GM20000 (cell line): ENCODE results near the gene RNF20.

ENCODE experiments used
- DNase-seq: peaks from one replicate; pipeline ENCODE4 v3.0.0; 2012; ENCODE audit warnings: low spot score
- CTCF ChIP-seq: IDR thresholded peaks from 2 replicates; pipeline ENCODE4 v1.5.1; 2012; ENCODE audit warnings: mild to moderate bottlenecking, control low read depth; ENCODE audit errors: extremely low read depth, missing control alignments

Gene RNF20

DNA sequence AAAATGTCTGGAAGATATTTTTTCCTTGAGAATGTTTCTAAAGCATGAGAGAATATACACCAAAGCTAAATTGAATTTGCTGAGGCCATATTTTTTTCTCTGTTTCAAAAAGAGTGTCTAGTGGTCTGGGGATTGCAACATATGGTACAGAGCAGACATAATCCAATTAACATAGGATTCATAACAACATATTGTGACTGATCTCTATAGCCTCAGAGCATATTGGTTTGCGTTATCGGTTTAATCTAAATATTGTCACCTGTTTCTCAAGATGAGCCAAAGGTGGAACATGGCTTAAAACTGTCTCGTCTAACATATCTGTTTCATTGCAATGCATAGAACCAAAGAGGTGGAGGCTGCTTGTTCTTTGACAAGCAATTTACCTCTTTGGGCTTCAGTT, 57.2 kb downstream of the RNF20 start:
- no peak for DNase-seq

GRCh38 chr9:101591787-101592446, 58.3 kb downstream of the RNF20 start:
- DNase-seq, result no peak
- TF ChIP-seq CTCF, result no peak

More for the DNA sequence above, 57.2 kb downstream of the RNF20 start:
- TF ChIP-seq CTCF, result no peak

DNA sequence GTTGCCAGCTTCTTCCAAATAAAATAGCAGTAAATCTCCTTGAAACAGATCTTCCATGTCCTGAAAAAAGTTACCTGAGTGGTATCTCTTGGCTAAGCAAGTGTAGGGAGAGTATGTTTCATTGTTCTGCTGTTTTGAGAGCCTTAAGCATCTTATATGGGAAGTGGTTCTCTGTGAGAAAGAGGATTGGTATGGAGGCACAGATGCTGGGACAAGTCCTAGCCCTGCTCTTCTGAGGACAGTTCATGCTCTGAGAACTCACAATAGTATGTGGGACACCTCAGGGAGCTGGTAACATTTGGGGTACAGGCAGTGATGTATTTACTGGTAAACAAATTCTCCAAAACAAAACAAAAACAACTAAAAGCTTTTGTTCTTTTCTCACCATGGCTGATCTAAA, 59.1 kb downstream of the RNF20 start:
- no peak for TF ChIP-seq CTCF
- DNase-seq, result no peak

- no peak for DNase-seq
- TF ChIP-seq CTCF, result no peak
These were observed 59.7 kb downstream of the RNF20 start for GRCh38 chr9:101593345-101593744.

- TF ChIP-seq CTCF, result no peak
- no peak for DNase-seq
These were observed 61.1 kb downstream of the RNF20 start, which contains the start of gene PPP3R2 for GRCh38 chr9:101594796-101595195. Gene PPP3R2, minus strand, starts transcription at chr9:101594969. Its CDS starts 48 bp downstream, at chr9:101594921.

GRCh38 chr9:101601904-101602765, 68.5 kb downstream of the RNF20 start:
- no peak for TF ChIP-seq CTCF
- DNase-seq, result peak; percentile 53

DNA sequence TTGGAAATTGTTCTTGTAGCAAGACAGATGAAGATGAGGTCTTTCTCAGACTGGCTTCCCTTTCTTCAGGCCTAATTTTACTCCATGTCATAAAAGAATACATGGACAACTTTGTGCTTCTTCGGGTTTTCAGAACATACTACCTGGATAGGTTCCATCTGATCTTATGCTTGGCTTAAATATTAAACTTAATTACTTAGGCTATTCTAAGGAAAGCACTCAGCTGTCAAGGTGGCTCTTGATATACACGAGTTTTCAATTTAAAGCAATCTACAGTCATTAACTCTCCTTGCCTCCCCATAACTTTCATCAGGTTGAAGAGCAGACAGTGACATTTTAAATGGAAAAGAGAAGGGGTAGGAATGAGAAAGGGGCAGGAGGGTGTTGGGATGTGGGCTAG, 70.6 kb downstream of the RNF20 start:
- no peak for DNase-seq
- TF ChIP-seq CTCF, result no peak
